ENCODE measurements around the gene RAI14. TPM values are rescaled to one million over a fixed set of nuclear protein-coding genes. Genes with fewer than 3 reads are reported as not detected.

Gene RAI14
- total RNA-seq, 2 experiments from 2014 or later = 0.92 to 12.3 TPM

GRCh38 chr5:34690898-34691297 is 34.8 kb downstream of the RAI14 start:
- ChIA-PET CTCF (ENCODE audit: unreplicated experiment) (no interaction called here), POLR2A (interaction anchor here (0.7 kb wide), 1 partner anchor 8 kb away, joined by 3 read pairs; no protein-coding TSS in a partner anchor)
- Histone ChIP-seq H3K36me3 (ENCODE audit: insufficient read depth, low read length) (no peaks in the 10 kb centered on the region), H2AFZ (ENCODE audit: low read length) (no peak overlapping the region), H3K79me2 (ENCODE audit: insufficient read depth, low read depth, low read length) (no peaks in the 10 kb centered on the region), H3K4me1 (ENCODE audit: insufficient read depth, low read length, poor library complexity, severe bottlenecking) (no peaks in the 10 kb centered on the region), H3K9me3 (ENCODE audit: low read length) (no peaks in the 10 kb centered on the region), H3K4me2 (ENCODE audit: low read length) (no peak overlapping the region), H3K9me2 (ENCODE audit: insufficient read depth, low read length) (no peaks in the 10 kb centered on the region), H3K4me3 (ENCODE audit: low read depth, low read length, poor library complexity, severe bottlenecking) (no peak overlapping the region), H4K20me1 (ENCODE audit: insufficient read depth, low read length) (no peaks in the 10 kb centered on the region), H3K27ac (ENCODE audit: low read depth, low read length, poor library complexity, severe bottlenecking) (no peak overlapping the region)
- no peak for DNase-seq (ENCODE audit: low spot score)
- intact Hi-C loops (cut with micrococcal nuclease; ENCODE audit: unreplicated experiment) = no loop called here
- no peak for TF ChIP-seq CTCF (conservative IDR thresholded peaks at IDR 0.05; ENCODE audit: low read length)
- no peak for TF ChIP-seq EZH2phosphoT487 (IDR thresholded peaks at IDR 0.05; ENCODE audit: borderline replicate concordance, low read depth, low read length)
- BruUV-seq (replicated peaks) = no TSS peak

DNA sequence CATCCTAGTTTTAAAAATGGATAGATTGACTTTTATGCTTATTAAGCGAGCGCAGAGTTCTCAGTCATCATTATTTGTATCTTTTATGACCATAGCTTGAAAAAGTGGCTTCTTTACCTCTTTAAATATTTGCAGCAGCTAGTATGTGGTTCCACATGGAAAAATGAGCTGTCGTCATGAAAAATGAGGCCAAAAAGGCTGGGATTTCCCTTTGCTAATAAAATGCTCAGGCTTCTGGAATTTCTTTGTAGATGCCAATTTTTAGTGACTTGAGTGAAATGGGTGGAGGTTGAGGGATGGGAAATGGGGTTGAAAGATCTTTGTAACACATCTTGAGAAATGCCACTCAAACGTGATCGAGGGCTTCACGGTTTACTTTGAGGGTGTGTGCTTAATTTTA is 35.2 kb downstream of the RAI14 start:
- Histone ChIP-seq H3K36me3 (ENCODE audit: insufficient read depth, low read length) (no peaks in the 10 kb centered on the region), H3K4me3 (ENCODE audit: low read depth, low read length, poor library complexity, severe bottlenecking) (no peak overlapping the region), H4K20me1 (ENCODE audit: insufficient read depth, low read length) (no peaks in the 10 kb centered on the region), H3K27ac (ENCODE audit: low read depth, low read length, poor library complexity, severe bottlenecking) (no peak overlapping the region), H2AFZ (ENCODE audit: low read length) (no peak overlapping the region), H3K9me2 (ENCODE audit: insufficient read depth, low read length) (no peaks in the 10 kb centered on the region), H3K4me2 (ENCODE audit: low read length) (no peak overlapping the region), H3K9me3 (ENCODE audit: low read length) (no peaks in the 10 kb centered on the region), H3K79me2 (ENCODE audit: insufficient read depth, low read depth, low read length) (no peaks in the 10 kb centered on the region), H3K4me1 (ENCODE audit: insufficient read depth, low read length, poor library complexity, severe bottlenecking) (no peaks in the 10 kb centered on the region)
- DNase-seq (ENCODE audit: low spot score) = no peak
- ChIA-PET CTCF (ENCODE audit: unreplicated experiment) (no interaction called here), POLR2A (interaction anchor here (0.7 kb wide), 1 partner anchor 9 kb away, joined by 3 read pairs; no protein-coding TSS in a partner anchor)
- BruUV-seq (replicated peaks) = no TSS peak
- intact Hi-C loops (cut with micrococcal nuclease; ENCODE audit: unreplicated experiment) = no loop called here
- TF ChIP-seq EZH2phosphoT487 (IDR thresholded peaks at IDR 0.05; ENCODE audit: borderline replicate concordance, low read depth, low read length) = no peak
- no peak for TF ChIP-seq CTCF (conservative IDR thresholded peaks at IDR 0.05; ENCODE audit: low read length)

DNA sequence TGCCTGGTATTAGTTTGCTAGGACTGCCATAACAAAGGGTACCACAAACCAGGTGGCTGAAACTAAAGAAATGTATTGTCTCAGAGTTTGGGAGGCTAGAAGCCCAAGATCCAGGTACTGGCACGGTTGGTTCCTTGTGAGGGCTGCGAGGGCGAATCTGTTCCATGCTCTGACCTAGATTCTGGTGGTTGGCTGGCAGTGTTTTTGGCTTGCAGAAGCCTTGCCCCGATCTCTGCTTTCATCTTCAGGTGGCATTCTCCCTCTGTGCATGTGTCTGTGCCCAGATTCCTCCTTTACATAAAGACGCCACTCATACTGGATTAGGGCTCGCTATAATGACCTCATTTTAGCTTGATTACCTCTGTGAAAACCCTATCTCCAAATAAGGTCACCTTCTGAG is 36.7 kb downstream of the RAI14 start:
- Histone ChIP-seq H3K9me2 (ENCODE audit: insufficient read depth, low read length) (no peaks in the 10 kb centered on the region), H3K4me1 (ENCODE audit: insufficient read depth, low read length, poor library complexity, severe bottlenecking) (no peaks in the 10 kb centered on the region), H3K27ac (ENCODE audit: low read depth, low read length, poor library complexity, severe bottlenecking) (no peak overlapping the region), H3K9me3 (ENCODE audit: low read length) (no peaks in the 10 kb centered on the region), H4K20me1 (ENCODE audit: insufficient read depth, low read length) (no peaks in the 10 kb centered on the region), H2AFZ (ENCODE audit: low read length) (no peak overlapping the region), H3K4me3 (ENCODE audit: low read depth, low read length, poor library complexity, severe bottlenecking) (no peak overlapping the region), H3K79me2 (ENCODE audit: insufficient read depth, low read depth, low read length) (no peaks in the 10 kb centered on the region), H3K36me3 (ENCODE audit: insufficient read depth, low read length) (no peaks in the 10 kb centered on the region), H3K4me2 (ENCODE audit: low read length) (no peak overlapping the region)
- no peak for DNase-seq (ENCODE audit: low spot score)
- ChIA-PET CTCF (ENCODE audit: unreplicated experiment) (no interaction called here), POLR2A (interaction anchor here (0.5 kb wide), 1 partner anchor 152 kb away, joined by 3 read pairs; no protein-coding TSS in a partner anchor)
- TF ChIP-seq EZH2phosphoT487 (IDR thresholded peaks at IDR 0.05; ENCODE audit: borderline replicate concordance, low read depth, low read length) (no peak), CTCF (conservative IDR thresholded peaks at IDR 0.05; ENCODE audit: low read length) (no peak)
- BruUV-seq (replicated peaks) = no TSS peak
- intact Hi-C loops (cut with micrococcal nuclease; ENCODE audit: unreplicated experiment) = no loop called here
